HUES64 (cell line): Measurements from ENCODE around the gene HEG1.

Experiments
- H3K27ac ChIP-seq: 2 replicates; pipeline ENCODE4 v1.7.0; 2013; ENCODE audit warnings: low read depth, low read length, inconsistent platforms
- H3K27me3 ChIP-seq: 2 replicates; pipeline ENCODE4 v1.6.1; 2013; ENCODE audit warnings: mild to moderate bottlenecking, low read length; ENCODE audit not compliant: insufficient read depth
- H3K36me3 ChIP-seq: 2 replicates; pipeline ENCODE4 v1.6.1; 2013; ENCODE audit warnings: mild to moderate bottlenecking, low read length; ENCODE audit not compliant: insufficient read depth
- H3K4me1 ChIP-seq: 2 replicates; pipeline ENCODE4 v1.6.1; 2013; ENCODE audit warnings: mild to moderate bottlenecking, low read length, moderate library complexity; ENCODE audit not compliant: insufficient read depth
- H3K4me3 ChIP-seq: 2 replicates; pipeline ENCODE4 v1.5.1; 2013; ENCODE audit warnings: mild to moderate bottlenecking, low read length, moderate library complexity
- H3K9ac ChIP-seq: 2 replicates; pipeline ENCODE4 v1.6.1; 2013; ENCODE audit warnings: mild to moderate bottlenecking, low read depth, low read length
- H3K9me3 ChIP-seq: 2 replicates; pipeline ENCODE4 v1.6.1; 2013; ENCODE audit warnings: low read depth, low read length; ENCODE audit not compliant: insufficient read depth
- WGBS: fragments of 150-250, 120-280 bp; methylation state at CpG from one replicate; pipeline ENCODE4 v1.1.7; 2013; ENCODE audit warnings: missing lambda C conversion rate; 5-methylcytosine and 5-hydroxymethylcytosine counted together

Gene HEG1

DNA sequence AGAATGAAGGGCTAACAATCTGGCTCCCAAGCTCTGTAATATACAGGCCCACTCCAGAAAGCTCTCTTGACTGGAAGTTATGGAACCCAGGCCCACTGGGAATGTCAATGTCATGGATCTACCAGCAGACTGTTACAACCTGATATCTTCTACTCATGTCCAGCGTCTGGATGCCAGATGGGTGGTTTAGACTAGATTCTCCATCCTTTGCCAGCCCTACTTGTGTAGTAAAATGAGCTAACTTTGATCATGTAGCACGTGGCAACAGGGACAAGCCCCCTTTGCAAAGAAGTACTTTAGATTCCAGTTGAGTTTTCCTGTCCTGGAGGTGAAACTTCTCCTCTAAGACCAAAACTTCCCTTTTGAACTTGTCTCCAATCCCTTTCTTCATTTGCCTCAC, 55.1 kb downstream of the HEG1 start:
- Histone ChIP-seq H3K9me3 (no peaks in the 10 kb centered on the region), H3K4me3 (no peak overlapping the region), H3K9ac (no peak overlapping the region), H3K27me3 (no peaks in the 10 kb centered on the region), H3K36me3 (peaks cover 67% of the 10 kb centered on the region), H3K4me1 (peaks cover 13% of the 10 kb centered on the region), H3K27ac (no peak overlapping the region)
- 87% methylated on average over 2 of the region's 2 CpGs for WGBS

GRCh38 chr3:124999897-125000435, 55.8 kb downstream of the HEG1 start:
- Histone ChIP-seq H3K27ac (no peak overlapping the region), H3K4me1 (peaks cover 13% of the 10 kb centered on the region), H3K36me3 (peaks cover 62% of the 10 kb centered on the region), H3K9ac (no peak overlapping the region), H3K27me3 (no peaks in the 10 kb centered on the region), H3K4me3 (no peak overlapping the region), H3K9me3 (no peaks in the 10 kb centered on the region)
- WGBS = 75% methylated on average over 2 of the region's 2 CpGs

DNA sequence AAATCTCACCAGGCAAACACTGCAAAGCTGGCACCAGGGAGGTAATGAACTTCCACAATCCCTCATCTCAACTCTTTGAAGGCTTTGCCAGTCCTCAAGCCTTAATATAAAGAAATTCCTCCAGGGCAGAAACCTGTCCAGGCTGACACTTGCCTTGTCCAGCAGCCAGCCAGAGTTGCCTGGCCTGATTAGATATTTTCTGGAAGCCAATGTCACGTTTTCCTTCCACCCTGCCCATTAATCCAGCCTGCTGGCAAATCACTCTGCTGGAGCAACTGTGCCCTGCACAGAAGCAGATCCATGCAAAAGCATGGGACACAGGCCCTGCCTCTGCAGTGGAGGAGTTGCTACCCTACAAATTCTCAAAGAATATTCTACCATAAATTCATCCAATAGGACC, 56.5 kb downstream of the HEG1 start:
- WGBS = 96% methylated on average over 1 of the region's 1 CpG
- H3K27me3 ChIP-seq = no peaks in the 10 kb centered on the region
- no peak overlapping the region for H3K27ac ChIP-seq
- peaks cover 13% of the 10 kb centered on the region for H3K4me1 ChIP-seq
- no peaks in the 10 kb centered on the region for H3K9me3 ChIP-seq
- H3K9ac ChIP-seq = no peak overlapping the region
- no peak overlapping the region for H3K4me3 ChIP-seq
- peaks cover 55% of the 10 kb centered on the region for H3K36me3 ChIP-seq

DNA sequence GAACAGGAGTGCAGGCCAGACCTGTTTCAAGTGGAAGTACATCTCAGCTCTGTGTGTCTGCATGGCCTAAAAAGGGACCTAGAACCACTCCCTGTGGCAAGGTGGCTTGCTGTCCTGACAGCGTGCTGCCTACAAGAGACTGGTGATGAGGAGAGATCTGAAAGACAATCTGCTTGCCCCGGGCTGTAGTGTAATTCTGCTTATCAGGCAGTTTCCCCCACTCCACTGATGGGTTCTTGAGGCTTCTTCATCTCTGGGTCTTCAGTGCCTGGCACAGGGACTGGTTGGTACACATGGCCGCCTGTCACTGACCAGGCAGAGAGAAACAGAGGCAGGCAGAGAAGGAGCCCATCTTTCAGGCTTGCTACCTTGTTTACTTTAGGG, 57.6 kb downstream of the HEG1 start:
- Histone ChIP-seq H3K4me1 (peaks cover 15% of the 10 kb centered on the region), H3K9ac (no peak overlapping the region), H3K27me3 (no peaks in the 10 kb centered on the region), H3K4me3 (no peak overlapping the region), H3K27ac (no peak overlapping the region), H3K9me3 (no peaks in the 10 kb centered on the region), H3K36me3 (peaks cover 46% of the 10 kb centered on the region)
- WGBS = 90% methylated on average over 3 of the region's 3 CpGs

DNA sequence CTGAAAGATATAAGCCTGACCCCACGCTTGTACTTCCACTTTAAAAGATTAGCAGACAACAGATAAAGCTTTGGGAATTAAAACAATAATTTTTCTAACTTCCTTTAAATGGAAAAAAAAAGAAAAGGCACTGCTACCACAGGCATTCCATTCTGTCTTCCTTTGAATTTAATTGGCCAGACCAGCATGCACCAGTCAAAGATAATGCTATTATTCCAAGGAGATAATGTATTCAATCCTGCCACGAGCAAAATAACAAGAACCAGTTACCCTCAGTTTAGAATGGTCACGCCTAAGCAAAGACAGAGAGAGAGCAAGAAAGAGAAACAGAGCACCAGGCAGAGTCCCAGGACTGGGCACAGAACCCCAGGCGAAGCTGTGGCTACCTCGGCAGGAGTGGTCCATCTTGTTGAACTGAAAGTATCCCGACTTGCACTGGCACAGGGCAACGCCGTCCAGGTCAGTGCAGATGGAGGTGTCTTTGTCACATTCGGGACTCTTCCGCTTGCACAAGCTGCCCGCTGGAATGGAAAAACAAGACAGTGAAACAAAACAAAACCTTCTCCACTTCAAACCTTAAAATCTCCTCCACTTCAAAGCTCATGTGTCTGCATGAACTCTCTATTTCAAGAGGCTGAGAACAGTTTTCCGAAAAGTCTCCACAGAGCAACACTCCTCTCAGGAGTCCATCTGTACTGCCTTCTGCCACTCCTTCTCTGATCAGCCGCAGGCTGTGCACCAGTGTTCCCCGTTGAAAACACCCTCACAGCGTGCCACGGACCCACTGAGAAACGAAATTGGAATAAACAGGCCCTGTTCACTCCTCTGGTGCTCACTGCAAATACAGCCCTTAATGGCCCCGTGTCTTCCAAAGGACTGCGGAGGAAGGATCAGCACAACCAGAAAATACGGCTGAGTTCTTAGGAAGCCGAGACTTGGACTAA, 58.2 kb downstream of the HEG1 start:
- Histone ChIP-seq H3K27me3 (no peaks in the 10 kb centered on the region), H3K9me3 (no peaks in the 10 kb centered on the region), H3K4me3 (no peak overlapping the region), H3K27ac (no peak overlapping the region), H3K9ac (no peak overlapping the region), H3K36me3 (peaks cover 39% of the 10 kb centered on the region), H3K4me1 (peaks cover 22% of the 10 kb centered on the region)
- 94% methylated on average over 21 of the region's 21 CpGs for WGBS

DNA sequence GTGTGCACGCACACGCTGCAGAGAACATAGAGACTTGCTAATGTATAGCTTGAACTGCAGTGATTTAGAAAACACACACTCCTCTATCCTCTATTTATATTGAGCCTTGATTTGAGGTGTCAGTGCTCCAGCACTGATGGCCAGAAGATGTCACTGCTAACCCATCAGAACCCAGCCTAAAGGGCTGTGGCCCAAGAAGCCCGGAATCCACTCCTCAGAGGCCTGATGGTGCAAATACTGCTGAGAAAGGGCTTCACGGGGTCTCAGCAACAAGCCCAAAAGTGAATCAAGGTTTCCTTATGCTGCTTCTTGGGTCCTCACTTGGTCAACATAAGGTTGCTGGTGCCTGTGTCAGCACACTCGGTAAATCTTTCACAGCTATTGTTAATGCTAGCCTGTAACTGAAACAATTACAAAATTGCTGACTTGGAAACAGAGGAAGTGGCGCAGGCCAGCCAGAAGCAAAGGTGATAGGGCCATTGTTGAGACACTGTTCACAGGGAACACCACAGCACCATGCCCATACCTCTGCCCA, 60.3 kb downstream of the HEG1 start:
- WGBS = 81% methylated on average over 6 of the region's 6 CpGs
- Histone ChIP-seq H3K27me3 (no peaks in the 10 kb centered on the region), H3K27ac (no peak overlapping the region), H3K4me3 (no peak overlapping the region), H3K9me3 (no peaks in the 10 kb centered on the region), H3K36me3 (peaks cover 24% of the 10 kb centered on the region), H3K9ac (no peak overlapping the region), H3K4me1 (peaks cover 29% of the 10 kb centered on the region)

DNA sequence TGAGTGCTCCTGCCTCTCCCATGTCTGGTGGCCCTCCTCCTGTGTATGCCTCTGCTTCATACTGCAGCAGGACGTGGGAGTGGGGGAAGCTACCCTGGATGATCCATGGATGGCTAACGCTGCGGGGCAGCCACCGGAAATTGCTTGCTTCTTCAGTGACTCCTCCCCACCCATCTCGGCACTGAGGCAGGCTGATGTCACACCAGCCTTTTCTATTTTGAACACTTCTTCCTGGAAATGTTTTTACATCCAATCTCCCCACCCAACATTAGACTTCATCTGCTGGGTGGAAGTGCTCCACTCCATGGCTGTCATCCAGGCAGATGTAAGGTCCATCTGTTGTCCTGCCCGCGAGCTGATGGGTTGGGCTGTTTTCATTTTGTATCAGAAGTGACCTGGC, 62.3 kb downstream of the HEG1 start:
- peaks cover 17% of the 10 kb centered on the region for H3K4me1 ChIP-seq
- H3K9ac ChIP-seq = no peak overlapping the region
- H3K27me3 ChIP-seq = no peaks in the 10 kb centered on the region
- H3K27ac ChIP-seq = no peak overlapping the region
- H3K4me3 ChIP-seq = no peak overlapping the region
- H3K36me3 ChIP-seq = peaks cover 24% of the 10 kb centered on the region
- no peaks in the 10 kb centered on the region for H3K9me3 ChIP-seq
- 91% methylated on average over 7 of the region's 7 CpGs for WGBS

GRCh38 chr3:124992041-124992440, 63.8 kb downstream of the HEG1 start:
- H3K4me3 ChIP-seq = no peak overlapping the region
- H3K27me3 ChIP-seq = no peaks in the 10 kb centered on the region
- peaks cover 15% of the 10 kb centered on the region for H3K36me3 ChIP-seq
- 87% methylated on average over 5 of the region's 5 CpGs for WGBS
- peaks cover 17% of the 10 kb centered on the region for H3K4me1 ChIP-seq
- no peak overlapping the region for H3K9ac ChIP-seq
- H3K27ac ChIP-seq = no peak overlapping the region
- no peaks in the 10 kb centered on the region for H3K9me3 ChIP-seq

DNA sequence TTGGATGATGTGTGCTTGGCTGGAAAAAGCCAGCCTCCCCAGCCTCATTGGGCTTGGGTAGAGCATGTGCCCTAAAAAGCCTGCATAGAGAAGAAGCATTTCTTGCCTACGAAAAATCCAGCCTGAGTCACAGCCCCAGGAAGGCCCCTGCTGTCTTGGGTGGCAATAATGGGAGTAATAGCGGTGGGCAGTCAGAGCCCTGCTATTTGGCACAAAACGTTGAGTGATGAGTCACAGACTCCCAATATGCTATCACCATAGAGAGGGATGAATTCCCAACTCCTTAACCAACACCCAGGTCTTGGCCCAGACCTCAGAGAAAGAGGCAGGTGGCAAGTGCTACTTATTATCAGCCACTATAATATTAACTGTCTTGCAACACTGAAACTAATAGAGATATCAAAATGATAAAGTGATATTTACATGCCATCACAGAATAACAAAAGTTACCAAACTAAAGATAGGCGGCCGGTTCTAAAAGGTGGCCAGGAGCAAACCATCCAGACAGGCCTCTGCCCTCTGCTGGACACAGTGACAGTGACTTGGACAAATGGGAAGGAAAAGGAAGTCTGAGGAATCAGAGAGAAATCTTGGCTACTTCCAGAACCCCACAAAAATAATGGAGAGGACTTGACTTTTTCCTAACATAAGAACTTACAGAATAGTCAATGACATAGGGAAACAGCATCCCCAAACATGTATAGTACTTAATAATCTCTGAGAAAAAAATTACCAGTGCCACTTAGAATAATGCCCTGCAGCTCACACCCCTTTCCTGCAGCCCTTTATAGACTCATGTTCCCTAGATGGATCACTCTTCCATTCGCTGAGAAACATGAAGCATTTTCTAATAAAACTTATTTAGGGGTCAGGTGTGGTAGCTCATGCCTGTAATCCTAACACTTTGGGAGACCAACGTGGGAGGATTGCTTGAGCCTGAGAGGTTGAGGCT, 69.3 kb downstream of the HEG1 start:
- no peak overlapping the region for H3K9ac ChIP-seq
- H3K4me1 ChIP-seq = no peaks in the 10 kb centered on the region; the same call in none of the 2 replicates
- peaks cover 6% of the 10 kb centered on the region; the same call in 1 of the 2 replicates for H3K36me3 ChIP-seq
- H3K4me3 ChIP-seq = no peak overlapping the region
- no peaks in the 10 kb centered on the region for H3K9me3 ChIP-seq
- no peaks in the 10 kb centered on the region for H3K27me3 ChIP-seq
- H3K27ac ChIP-seq = 0 out of 2 replicates have a peak overlapping the region, but pooled peaks have one; percentile 15
- WGBS = 61% methylated on average over 6 of the region's 7 CpGs

GRCh38 chr3:124985349-124985748, 70.4 kb downstream of the HEG1 start:
- Histone ChIP-seq H3K27ac (no peak overlapping the region), H3K9ac (no peak overlapping the region), H3K27me3 (no peaks in the 10 kb centered on the region), H3K4me1 (no peaks in the 10 kb centered on the region; the same call in 1 of the 2 replicates), H3K36me3 (peaks cover 1% of the 10 kb centered on the region; the same call in 1 of the 2 replicates), H3K4me3 (no peak overlapping the region), H3K9me3 (no peaks in the 10 kb centered on the region)
- 89% methylated on average over 4 of the region's 4 CpGs for WGBS
